Measurements from ENCODE around the gene CX3CL1. TPM values are rescaled to one million over a fixed set of nuclear protein-coding genes. Genes with fewer than 3 reads are reported as not detected.
"Not testable (repeated sequence)": the region's sequence is repeated elsewhere in the genome, so short reads cannot be mapped to it uniquely, and the experiment has no call there.

The CX3CL1 gene
- total RNA-seq, 1 experiment from 2014 or later, result 0.15 TPM

GRCh38 chr16:57374067-57374534, 1.8 kb downstream of the CX3CL1 start:
- no peak overlapping the region for H2AFZ ChIP-seq (ENCODE audit: low read depth, low read length, poor library complexity, severe bottlenecking)
- intact Hi-C loops (cut with micrococcal nuclease), result no loop called here
- POLR2A ChIA-PET, result no interaction called here
- DNase-seq (ENCODE audit: low read depth, low spot score) (no peak), ATAC-seq (no peak)
- no peak overlapping the region for H3K4me2 ChIP-seq (ENCODE audit: low read length)
- H3K27me3 ChIP-seq (ENCODE audit: insufficient read depth, low read length), result no peaks in the 10 kb centered on the region
- no peak overlapping the region for H3K4me3 ChIP-seq (replicated peaks in 1 of 2; ENCODE audit: low read depth in 1 of 2, low read length in 2 of 2)
- no peak for TF ChIP-seq EZH2phosphoT487 (IDR thresholded peaks at IDR 0.05; ENCODE audit: borderline replicate concordance)
- TF ChIP-seq CBX3 (IDR thresholded peaks at IDR 0.05; ENCODE audit: low read depth), result no peak
- TF ChIP-seq ZNF274 (IDR thresholded peaks at IDR 0.05; ENCODE audit: low read depth, low read length), result no peak
- TF ChIP-seq POLR2AphosphoS5 (IDR thresholded peaks at IDR 0.05; ENCODE audit: low read depth, low read length), result no peak
- no peak for TF ChIP-seq SRF (IDR thresholded peaks at IDR 0.05; ENCODE audit: low read depth)
- no peak for TF ChIP-seq REST (IDR thresholded peaks at IDR 0.05; ENCODE audit: low read depth)
- CTCF ChIA-PET, result no interaction called here
- BruUV-seq (replicated peaks), result no TSS peak
- H3K9me3 ChIP-seq (ENCODE audit: control insufficient read depth in 1 of 2, insufficient read depth in 1 of 2, low read depth in 1 of 2, low read length in 2 of 2), result no peaks in the 10 kb centered on the region
- H3K79me2 ChIP-seq (ENCODE audit: insufficient read depth, low read length), result no peaks in the 10 kb centered on the region
- no peaks in the 10 kb centered on the region for H4K20me1 ChIP-seq (ENCODE audit: insufficient read depth)
- peaks cover 2 to 18% of the 10 kb centered on the region in 2 experiments; a peak in 3 of 4 replicates for H3K4me1 ChIP-seq (ENCODE audit: control insufficient read depth in 1 of 2, insufficient read depth in 2 of 2, low read length in 2 of 2)
- H3K36me3 ChIP-seq (ENCODE audit: control insufficient read depth in 1 of 2, insufficient read depth in 2 of 2, low read length in 2 of 2), result no peaks in the 10 kb centered on the region
- H3K27ac ChIP-seq (ENCODE audit: low read depth, low read length), result no peak overlapping the region
- no peaks in the 10 kb centered on the region for H3K9me2 ChIP-seq (ENCODE audit: insufficient read depth)
- RAD21 ChIA-PET (ENCODE audit: low non-redundant PET in 1 of 2, low total read pairs in 2 of 2, uncharacterized antibody in 2 of 2, unreplicated experiment in 2 of 2), result no interaction called here
- H3K9ac ChIP-seq (ENCODE audit: low read length), result no peak overlapping the region

DNA sequence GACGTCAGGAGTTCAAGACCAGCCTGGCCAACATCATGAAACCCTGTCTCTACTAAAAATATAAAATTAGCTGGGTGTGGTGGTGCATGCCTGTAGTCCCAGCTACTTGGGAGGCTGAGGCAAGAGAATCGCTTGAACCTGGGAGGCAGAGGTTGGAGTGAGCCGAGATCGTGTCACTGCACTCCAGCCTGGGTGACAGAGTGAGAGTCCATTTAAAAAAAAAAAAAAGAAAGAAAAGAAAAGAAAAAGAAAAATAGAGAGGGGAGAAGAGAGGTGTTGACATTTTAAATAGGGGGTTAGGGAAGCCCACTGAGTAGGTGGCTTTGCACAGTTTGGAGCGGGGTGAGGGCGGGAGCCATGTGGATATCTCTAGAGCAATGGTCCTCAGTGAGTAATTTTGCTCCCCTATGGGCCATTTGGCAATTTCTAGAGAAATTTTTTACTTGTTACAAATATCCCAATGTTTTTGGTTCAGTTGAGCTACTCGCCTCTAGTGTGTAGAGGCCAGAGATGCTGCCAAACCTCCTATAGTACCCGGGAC, 2.7 kb downstream of the CX3CL1 start:
- H3K9me3 ChIP-seq (ENCODE audit: control insufficient read depth in 1 of 2, insufficient read depth in 1 of 2, low read depth in 1 of 2, low read length in 2 of 2); H2AFZ ChIP-seq (ENCODE audit: low read depth, low read length, poor library complexity, severe bottlenecking); H3K27ac ChIP-seq (ENCODE audit: low read depth, low read length); CTCF ChIA-PET; H3K79me2 ChIP-seq (ENCODE audit: insufficient read depth, low read length); H3K4me2 ChIP-seq (ENCODE audit: low read length); H3K9me2 ChIP-seq (ENCODE audit: insufficient read depth); H3K27me3 ChIP-seq (ENCODE audit: insufficient read depth, low read length); POLR2A ChIA-PET; H4K20me1 ChIP-seq (ENCODE audit: insufficient read depth); H3K4me3 ChIP-seq (replicated peaks in 1 of 2; ENCODE audit: low read depth in 1 of 2, low read length in 2 of 2); DNase-seq (ENCODE audit: low read depth, low spot score); RAD21 ChIA-PET (ENCODE audit: low non-redundant PET in 1 of 2, low total read pairs in 2 of 2, uncharacterized antibody in 2 of 2, unreplicated experiment in 2 of 2); H3K9ac ChIP-seq (ENCODE audit: low read length); intact Hi-C loops (cut with micrococcal nuclease); ATAC-seq; BruUV-seq (replicated peaks); H3K36me3 ChIP-seq (ENCODE audit: control insufficient read depth in 1 of 2, insufficient read depth in 2 of 2, low read length in 2 of 2): not testable (repeated sequence)
- peaks cover 2 to 18% of the 10 kb centered on the region in 2 experiments; a peak in 3 of 4 replicates for H3K4me1 ChIP-seq (ENCODE audit: control insufficient read depth in 1 of 2, insufficient read depth in 2 of 2, low read length in 2 of 2)

Data from HCT116 (cell line).